Activated CD8-positive, alpha-beta memory T cell treated with anti-CD3 and anti-CD28 coated beads, Interleukin-2, amount 10 ng/mL, durations not matched to agents 7 days and 5 days (primary cell): ENCODE measurements around the gene MRPL14. TPM values are rescaled to one million over a fixed set of nuclear protein-coding genes. Genes with fewer than 3 reads are reported as not detected.
A peak's percentile ranks its signal among the peaks of the same experiment; 100 is the strongest.

ENCODE experiments used
- ATAC-seq: fragments of 150-1000 bp; cut with Tn5 transposase; one replicate; pipeline ENCODE4 v1.10.0; 2021; ENCODE audit warnings: moderate library complexity
- CTCF ChIA-PET: fragments of 350-600 bp; sonication (Branson Sonifier 250); formaldehyde crosslinking; loops from one replicate; lab custom pipeline; 2021; ENCODE audit warnings: antibody characterized with exemption; lab: Charles Lee
- DNase-seq: peaks from one replicate; pipeline ENCODE4 v3.0.0-alpha.2; 2020
- H3K27ac Mint-ChIP-seq: one replicate; pipeline ENCODE4 v1.8.0; 2021; ENCODE audit warnings: mild to moderate bottlenecking, mixed read lengths
- H3K27me3 Mint-ChIP-seq: one replicate; pipeline ENCODE4 v1.8.0; 2021; ENCODE audit warnings: mixed read lengths
- H3K36me3 Mint-ChIP-seq: one replicate; pipeline ENCODE4 v1.8.0; 2021; ENCODE audit warnings: mild to moderate bottlenecking, mixed read lengths
- H3K4me1 Mint-ChIP-seq: one replicate; pipeline ENCODE4 v1.8.0; 2021; ENCODE audit warnings: mixed read lengths
- H3K4me3 Mint-ChIP-seq: one replicate; pipeline ENCODE4 v1.8.0; 2021; ENCODE audit warnings: mild to moderate bottlenecking, moderate library complexity, mixed read lengths
- H3K9me3 Mint-ChIP-seq: one replicate; pipeline ENCODE4 v1.8.0; 2022; ENCODE audit warnings: low read depth, mixed read lengths
- total RNA-seq, 2 experiments: library from RNA; stranded (reverse); gene quantifications; one replicate each; pipeline ENCODE4 v1.2.3, GENCODE V29; 2021

Gene MRPL14
- 10 to 100 TPM; 45.8 to 47.5 TPM for total RNA-seq

DNA sequence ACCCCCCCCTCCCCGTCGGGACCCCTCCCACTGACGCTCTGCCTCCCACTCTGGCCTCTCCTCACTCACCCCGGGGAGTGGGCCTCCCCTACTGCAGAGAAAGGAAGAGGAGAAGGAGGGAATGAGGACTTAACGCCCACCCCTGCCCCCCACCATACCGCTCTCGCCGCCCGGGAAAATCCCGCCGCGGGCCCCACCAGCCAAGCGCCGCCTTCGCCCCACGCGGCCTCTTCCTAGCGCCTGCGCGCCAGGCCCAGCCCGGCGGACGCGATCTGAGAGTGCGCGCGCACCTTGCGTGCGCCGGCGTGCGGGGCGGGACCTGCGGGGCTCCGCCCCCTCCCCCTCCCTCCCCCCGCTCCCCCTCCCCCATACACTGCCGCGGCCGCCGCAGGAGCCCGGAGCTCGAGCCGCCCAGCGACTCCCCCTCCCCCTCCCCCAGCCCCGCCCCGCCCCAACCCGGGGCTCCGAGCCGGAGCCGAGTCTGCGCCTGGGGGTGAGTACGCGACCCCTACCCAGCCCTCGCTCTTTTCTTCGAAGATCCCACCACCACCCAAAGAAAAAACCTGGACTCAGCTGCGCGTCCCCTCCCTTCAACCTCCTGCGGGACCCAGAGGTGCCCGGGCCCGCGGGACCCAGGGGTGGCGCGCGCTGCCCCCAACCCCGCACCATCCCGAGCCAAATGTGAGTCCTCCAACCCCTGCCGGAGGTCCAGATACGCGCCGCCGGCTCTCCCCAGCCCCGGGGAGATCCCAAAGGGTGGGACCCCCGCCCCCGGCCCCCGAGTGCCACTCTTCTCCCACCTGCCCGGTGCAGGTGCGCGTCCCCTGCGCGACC is at the start of gene MRPL14, which contains the start of gene TMEM63B:
MRPL14 (minus strand) TSS at position 267 of the 834 bp plus-strand sequence. CDS start 10,841 bp downstream, outside the sequence.
TMEM63B (plus strand) TSS at position 369 of the 834 bp plus-strand sequence. CDS start 7,031 bp downstream, outside the sequence.
- peaks cover 47% of the 10 kb centered on the region for H3K4me1 Mint-ChIP-seq
- CTCF ChIA-PET = interaction anchor here (2.2 kb wide), 1 partner anchor 482 kb away, joined by 4 read pairs; no protein-coding TSS in a partner anchor

DNA sequence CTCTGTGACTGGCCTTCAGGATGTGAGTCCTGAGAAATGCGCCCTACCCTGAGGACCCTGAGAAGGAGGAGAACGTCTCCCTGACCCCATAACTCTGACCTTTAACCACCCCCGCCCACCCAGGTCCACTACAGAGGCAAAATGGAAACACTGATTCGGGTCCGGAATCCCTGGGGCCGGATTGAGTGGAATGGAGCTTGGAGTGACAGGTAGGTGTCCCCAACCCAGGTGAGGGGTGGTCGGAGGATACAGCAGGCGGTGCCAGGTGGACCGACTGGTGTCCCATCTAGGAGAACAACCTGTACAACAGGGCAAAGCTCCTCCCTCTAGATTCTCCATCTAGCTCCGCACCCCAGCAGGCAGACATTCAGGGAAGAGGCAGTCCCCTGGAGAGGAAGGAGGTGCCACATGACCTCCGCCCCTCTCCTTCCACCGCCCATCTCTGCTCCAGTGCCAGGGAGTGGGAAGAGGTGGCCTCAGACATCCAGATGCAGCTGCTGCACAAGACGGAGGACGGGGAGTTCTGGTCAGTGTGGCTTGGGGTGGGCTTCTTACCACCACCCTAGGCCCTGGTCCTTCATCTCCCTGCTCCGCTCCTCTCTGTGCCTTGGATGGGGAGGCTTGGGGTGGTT is 49.0 kb upstream of the MRPL14 start:
- no peak for ATAC-seq
- Mint-ChIP-seq H3K27me3 (peaks cover 12% of the 10 kb centered on the region), H3K4me1 (peaks cover 25% of the 10 kb centered on the region), H3K27ac (no peak overlapping the region), H3K4me3 (peak overlapping the region; percentile 20), H3K36me3 (no peaks in the 10 kb centered on the region), H3K9me3 (no peaks in the 10 kb centered on the region)
- CTCF ChIA-PET = interaction anchor here (1.3 to 1.8 kb wide), 3 partner anchors 58 to 79 kb away, joined by 4 to 8 read pairs (median 5); no protein-coding TSS in a partner anchor
- no peak for DNase-seq

More for the DNA sequence above, at the start of gene MRPL14, which contains the start of gene TMEM63B:
- ATAC-seq (peak; percentile 94), DNase-seq (peak; percentile 90)
- H3K27me3 Mint-ChIP-seq = no peaks in the 10 kb centered on the region
- H3K27ac Mint-ChIP-seq = peak within 1 kb of the TSS; percentile 89
- no peaks in the 10 kb centered on the region for H3K9me3 Mint-ChIP-seq
- H3K36me3 Mint-ChIP-seq = peaks cover 21% of the 10 kb centered on the region
- peak within 1 kb of the TSS; percentile 98 for H3K4me3 Mint-ChIP-seq

DNA sequence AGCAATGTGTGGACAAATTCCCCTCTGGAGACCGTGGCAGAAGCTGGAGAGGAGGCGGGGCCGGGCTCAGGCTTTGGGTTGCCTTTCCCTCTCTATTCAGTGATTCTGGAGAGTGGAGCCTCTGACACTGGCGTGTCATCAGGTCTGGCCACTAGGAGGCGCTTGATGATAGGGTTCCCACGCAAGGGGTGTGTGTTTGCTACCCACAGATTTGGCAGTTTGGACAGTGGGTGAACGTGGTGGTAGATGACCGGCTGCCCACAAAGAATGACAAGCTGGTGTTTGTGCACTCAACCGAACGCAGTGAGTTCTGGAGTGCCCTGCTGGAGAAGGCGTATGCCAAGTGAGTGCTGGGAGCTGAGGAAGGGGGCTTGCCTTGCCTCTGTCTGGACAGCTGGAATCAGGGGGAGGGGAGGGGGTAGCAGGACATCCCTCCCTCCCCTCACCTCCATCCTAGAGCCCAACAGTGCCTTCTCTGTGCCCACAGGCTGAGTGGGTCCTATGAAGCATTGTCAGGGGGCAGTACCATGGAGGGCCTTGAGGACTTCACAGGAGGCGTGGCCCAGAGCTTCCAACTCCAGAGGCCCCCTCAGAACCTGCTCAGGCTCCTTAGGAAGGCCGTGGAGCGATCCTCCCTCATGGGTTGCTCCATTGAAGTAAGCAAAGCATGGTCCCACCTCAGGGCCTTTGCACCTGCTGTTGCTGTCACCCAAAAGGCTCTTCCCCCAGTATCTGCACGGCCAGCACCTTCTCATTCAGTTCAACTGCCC is 45.7 kb upstream of the MRPL14 start:
- no peaks in the 10 kb centered on the region for H3K9me3 Mint-ChIP-seq
- H3K36me3 Mint-ChIP-seq = no peaks in the 10 kb centered on the region
- H3K27ac Mint-ChIP-seq = no peak overlapping the region
- H3K27me3 Mint-ChIP-seq = peaks cover 24% of the 10 kb centered on the region
- ATAC-seq = peak; percentile 90
- H3K4me3 Mint-ChIP-seq = no peak overlapping the region
- peak; percentile 87 for DNase-seq
- peaks cover 24% of the 10 kb centered on the region for H3K4me1 Mint-ChIP-seq
- CTCF ChIA-PET = interaction anchor here (0.7 to 3.3 kb wide), 29 partner anchors 10 to 170 kb away, joined by 3 to 41 read pairs (median 5); partner anchors contain the start of genes CAPN11, NFKBIE, SLC35B2 and SPATS1

DNA sequence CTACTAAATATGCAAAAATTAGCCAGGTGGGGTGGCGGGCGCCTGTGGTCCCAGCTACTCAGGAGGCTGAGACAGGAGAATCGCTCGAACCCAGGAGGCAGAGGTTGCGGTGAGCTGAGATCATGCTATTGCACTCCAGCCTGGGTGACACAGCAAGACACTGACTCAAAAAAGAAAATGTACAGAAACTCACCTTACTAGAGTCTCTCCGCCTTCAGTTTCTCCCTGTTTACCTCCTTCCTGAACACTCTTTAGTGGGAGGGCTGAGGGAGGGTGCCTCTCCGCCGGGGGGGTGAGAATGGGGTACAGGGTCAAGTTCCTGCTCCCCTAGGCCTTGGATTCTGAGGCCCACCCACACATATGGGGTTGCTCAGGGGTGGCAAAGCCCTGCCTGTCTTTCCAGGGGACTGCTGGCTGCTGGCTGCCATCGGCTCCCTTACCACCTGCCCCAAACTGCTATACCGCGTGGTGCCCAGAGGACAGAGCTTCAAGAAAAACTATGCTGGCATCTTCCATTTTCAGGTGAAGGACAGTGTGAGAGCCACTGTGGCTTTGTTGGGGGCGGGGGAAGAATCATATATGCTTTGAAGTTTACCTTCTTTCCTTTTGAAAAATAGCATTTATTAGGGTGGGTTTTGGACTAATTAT is 44.8 kb upstream of the MRPL14 start:
- DNase-seq (no peak), ATAC-seq (no peak)
- Mint-ChIP-seq H3K4me1 (peaks cover 15% of the 10 kb centered on the region), H3K36me3 (no peaks in the 10 kb centered on the region), H3K9me3 (no peaks in the 10 kb centered on the region), H3K27ac (no peak overlapping the region), H3K4me3 (no peak overlapping the region), H3K27me3 (peaks cover 24% of the 10 kb centered on the region)
- CTCF ChIA-PET = interaction anchor here (0.8 to 3.3 kb wide), 19 partner anchors 10 to 171 kb away, joined by 3 to 41 read pairs (median 5); partner anchors contain the start of genes CAPN11, NFKBIE, SLC35B2 and SPATS1

DNA sequence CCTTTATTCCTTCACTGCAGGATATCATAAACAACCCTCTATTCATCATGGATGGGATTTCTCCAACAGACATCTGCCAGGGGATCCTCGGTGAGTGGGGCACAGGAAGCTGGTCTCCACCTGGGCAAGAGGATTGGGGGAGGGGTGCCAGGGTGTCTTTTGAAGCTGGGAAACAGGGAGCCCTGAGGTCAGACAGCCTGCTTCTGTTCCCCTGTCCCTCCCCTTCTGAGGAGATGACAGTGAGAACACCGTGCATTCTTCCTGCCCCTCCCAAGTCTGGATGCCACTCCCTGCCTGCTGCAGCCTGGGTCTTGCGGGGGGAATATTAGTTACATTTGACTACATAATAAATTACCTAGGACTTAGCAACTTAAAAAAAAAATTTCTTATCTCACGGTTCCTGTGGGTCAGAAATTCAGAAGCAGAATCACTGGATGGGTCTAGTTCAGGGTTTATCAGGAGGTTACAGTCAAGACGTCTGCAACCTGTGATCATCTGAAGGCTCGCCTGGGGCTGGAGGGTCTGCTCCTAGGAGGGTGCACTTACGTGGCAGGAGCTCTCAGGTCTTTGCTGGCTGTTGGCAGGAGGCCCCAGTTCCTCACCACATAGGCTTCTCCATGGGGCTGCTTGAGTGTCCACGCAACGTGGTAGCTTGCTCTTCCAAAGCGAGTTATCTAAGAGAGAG is 42.8 kb upstream of the MRPL14 start:
- Mint-ChIP-seq H3K36me3 (no peaks in the 10 kb centered on the region), H3K4me3 (no peak overlapping the region), H3K4me1 (peaks cover 8% of the 10 kb centered on the region), H3K27me3 (peaks cover 40% of the 10 kb centered on the region), H3K27ac (no peak overlapping the region), H3K9me3 (no peaks in the 10 kb centered on the region)
- ATAC-seq (no peak), DNase-seq (no peak)
- CTCF ChIA-PET = interaction anchor here (1.0 to 2.0 kb wide), 5 partner anchors 9 to 87 kb away, joined by 3 to 5 read pairs (median 4); partner anchors contain the start of gene SLC35B2

DNA sequence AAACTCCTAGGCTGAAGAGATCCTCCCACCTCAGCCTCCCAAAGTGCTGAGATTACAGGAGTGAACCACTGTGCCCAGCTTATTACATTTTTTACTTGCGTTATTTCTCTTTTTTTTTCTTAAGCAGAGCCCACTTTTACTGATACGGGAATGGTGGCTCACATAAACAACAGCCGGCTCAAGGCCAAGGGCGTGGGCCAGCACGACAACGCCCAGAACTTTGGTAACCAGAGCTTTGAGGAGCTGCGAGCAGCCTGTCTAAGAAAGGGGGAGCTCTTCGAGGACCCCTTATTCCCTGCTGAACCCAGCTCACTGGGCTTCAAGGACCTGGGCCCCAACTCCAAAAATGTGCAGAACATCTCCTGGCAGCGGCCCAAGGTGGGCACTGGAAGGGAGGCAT is 41.9 kb upstream of the MRPL14 start:
- no peak overlapping the region for H3K27ac Mint-ChIP-seq
- peaks cover 45% of the 10 kb centered on the region for H3K27me3 Mint-ChIP-seq
- no peak for DNase-seq
- H3K4me3 Mint-ChIP-seq = no peak overlapping the region
- no peaks in the 10 kb centered on the region for H3K9me3 Mint-ChIP-seq
- H3K4me1 Mint-ChIP-seq = peaks cover 8% of the 10 kb centered on the region
- no peaks in the 10 kb centered on the region for H3K36me3 Mint-ChIP-seq
- ATAC-seq = no peak
- CTCF ChIA-PET = interaction anchor here (1.0 to 2.0 kb wide), 6 partner anchors 18 to 144 kb away, joined by 3 to 5 read pairs (median 4); partner anchors contain the start of genes AARS2 and SLC35B2

DNA sequence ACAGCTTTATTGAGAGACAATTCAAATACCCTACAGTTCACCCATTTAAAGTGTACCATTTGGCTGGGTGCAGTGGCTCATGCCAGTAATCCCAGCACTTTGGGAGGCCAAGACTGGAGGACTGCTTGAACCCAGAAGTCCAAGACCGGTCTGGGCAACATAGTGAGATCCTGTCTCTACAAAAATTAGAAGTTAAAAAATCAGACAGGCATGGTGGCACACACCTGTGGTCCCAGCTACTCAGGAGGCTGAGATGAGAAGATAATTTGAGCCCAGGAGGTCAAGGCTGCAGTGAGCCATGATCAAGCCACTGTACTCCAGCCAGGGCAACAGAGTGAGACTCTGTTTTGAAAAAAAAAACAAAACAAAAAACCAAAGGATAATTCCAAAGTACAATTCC is 40.3 kb upstream of the MRPL14 start:
- CTCF ChIA-PET = interaction anchor here (0.6 to 2.0 kb wide), 2 partner anchors 53 to 70 kb away, joined by 3 to 5 read pairs; no protein-coding TSS in a partner anchor
- H3K4me1 Mint-ChIP-seq = peaks cover 5% of the 10 kb centered on the region
- no peaks in the 10 kb centered on the region for H3K9me3 Mint-ChIP-seq
- DNase-seq (no peak), ATAC-seq (no peak)
- peaks cover 52% of the 10 kb centered on the region for H3K27me3 Mint-ChIP-seq
- no peak overlapping the region for H3K27ac Mint-ChIP-seq
- H3K4me3 Mint-ChIP-seq = no peak overlapping the region
- no peaks in the 10 kb centered on the region for H3K36me3 Mint-ChIP-seq

DNA sequence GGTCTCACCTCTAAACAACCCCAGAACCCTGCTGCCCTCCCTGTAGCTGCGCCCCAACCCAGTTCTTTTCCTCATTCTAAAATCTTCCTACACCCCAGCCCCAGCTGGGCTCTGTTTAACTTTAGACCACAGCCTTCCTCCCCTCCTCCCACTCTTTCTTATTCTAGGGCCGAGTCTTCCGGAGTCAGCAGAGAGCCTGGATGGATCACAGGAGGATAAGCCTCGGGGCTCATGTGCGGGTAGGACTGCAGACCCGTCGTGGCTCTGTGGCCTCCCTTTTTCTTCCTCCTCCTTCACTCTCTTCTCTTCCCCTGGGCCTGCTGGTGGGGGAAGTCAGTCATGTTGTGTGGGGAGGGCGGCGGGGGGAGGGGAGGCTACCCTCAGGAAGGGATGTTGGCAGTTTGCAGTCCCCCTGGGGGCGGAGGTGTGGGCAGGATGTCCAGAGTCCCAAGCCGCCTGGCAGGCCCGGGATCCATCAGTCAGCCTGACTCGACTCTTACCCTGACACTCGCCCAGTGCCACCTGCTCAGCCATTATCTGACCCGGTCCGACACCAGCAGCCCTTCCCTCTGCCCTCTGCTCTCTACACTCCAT is 39.4 kb upstream of the MRPL14 start:
- ATAC-seq (no peak), DNase-seq (no peak)
- H3K27me3 Mint-ChIP-seq = peaks cover 48% of the 10 kb centered on the region

DNA sequence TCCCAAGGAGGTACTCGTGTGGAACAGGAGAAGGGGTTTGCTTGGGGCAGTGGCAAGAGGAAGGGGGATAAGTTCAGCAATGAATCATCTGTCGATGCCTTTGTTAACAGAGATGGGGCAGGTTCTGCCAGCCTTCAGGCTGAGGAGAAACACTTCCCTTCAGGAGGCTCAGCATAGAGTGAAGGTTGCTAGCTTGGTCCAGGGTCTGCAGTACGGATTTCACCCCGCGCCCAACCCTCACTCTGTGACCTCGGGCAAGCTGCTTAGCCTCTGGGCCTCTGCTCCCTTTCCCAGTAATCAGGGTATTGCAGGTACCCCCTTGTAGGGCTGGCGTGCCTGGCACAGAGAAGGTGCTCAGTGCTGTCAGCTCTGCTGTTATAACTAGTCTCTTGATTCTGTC is 38.9 kb upstream of the MRPL14 start:
- Mint-ChIP-seq H3K27ac (no peak overlapping the region), H3K27me3 (peaks cover 45% of the 10 kb centered on the region), H3K9me3 (no peaks in the 10 kb centered on the region), H3K4me1 (peaks cover 4% of the 10 kb centered on the region), H3K36me3 (no peaks in the 10 kb centered on the region), H3K4me3 (no peak overlapping the region)
- DNase-seq = no peak
- CTCF ChIA-PET = interaction anchor here (0.7 kb wide), 2 partner anchors 69 to 71 kb away, joined by 3 read pairs; no protein-coding TSS in a partner anchor
- ATAC-seq = no peak

More for the DNA sequence above, 39.4 kb upstream of the MRPL14 start:
- Mint-ChIP-seq H3K4me3 (no peak overlapping the region), H3K4me1 (peaks cover 4% of the 10 kb centered on the region), H3K27ac (no peak overlapping the region), H3K36me3 (no peaks in the 10 kb centered on the region), H3K9me3 (no peaks in the 10 kb centered on the region)
- CTCF ChIA-PET = interaction anchor here (0.7 kb wide), 2 partner anchors 70 to 71 kb away, joined by 3 read pairs; no protein-coding TSS in a partner anchor

DNA sequence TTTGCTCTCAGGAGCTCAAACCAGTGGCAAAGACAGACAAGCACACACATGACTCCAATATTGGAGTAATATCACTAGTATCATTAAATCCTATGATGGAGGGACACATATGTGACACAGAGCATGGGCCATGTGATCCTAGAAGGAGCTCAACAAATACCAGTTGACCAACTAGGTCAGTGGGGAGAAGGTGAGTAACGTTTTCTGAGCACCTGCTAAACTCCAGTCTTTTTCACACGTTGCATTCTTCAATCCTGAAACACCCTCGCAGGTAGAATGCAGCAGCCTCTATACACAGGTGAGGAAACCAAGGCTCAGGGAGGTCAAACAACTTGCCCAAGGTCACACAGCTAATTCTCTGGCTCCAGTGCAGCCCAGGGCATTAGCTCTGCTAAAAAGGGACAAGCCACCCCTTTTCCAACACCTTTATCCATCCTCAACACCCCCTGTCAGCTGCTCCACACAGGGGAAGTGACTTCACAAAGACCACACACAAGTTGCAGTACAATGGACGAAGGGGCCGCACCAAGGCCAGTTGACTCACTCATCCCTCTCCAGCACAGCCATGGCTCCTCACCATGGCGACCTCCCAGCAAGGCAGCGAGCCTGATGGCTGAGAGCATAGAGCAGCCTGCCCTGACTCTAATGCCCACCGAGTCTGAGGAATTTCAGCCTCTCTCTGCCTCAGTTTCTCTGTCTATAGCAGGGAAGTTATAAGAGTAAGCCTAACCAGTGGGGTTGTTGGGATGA is 35.8 kb upstream of the MRPL14 start:
- H3K4me3 Mint-ChIP-seq = no peak overlapping the region
- H3K27me3 Mint-ChIP-seq = peaks cover 34% of the 10 kb centered on the region
- CTCF ChIA-PET = interaction anchor here (0.9 to 1.4 kb wide), 4 partner anchors 10 to 175 kb away, joined by 3 to 5 read pairs (median 4); no protein-coding TSS in a partner anchor
- no peak for DNase-seq
- no peak overlapping the region for H3K27ac Mint-ChIP-seq
- ATAC-seq = no peak
- no peaks in the 10 kb centered on the region for H3K36me3 Mint-ChIP-seq
- H3K4me1 Mint-ChIP-seq = peaks cover 6% of the 10 kb centered on the region
- H3K9me3 Mint-ChIP-seq = no peaks in the 10 kb centered on the region

DNA sequence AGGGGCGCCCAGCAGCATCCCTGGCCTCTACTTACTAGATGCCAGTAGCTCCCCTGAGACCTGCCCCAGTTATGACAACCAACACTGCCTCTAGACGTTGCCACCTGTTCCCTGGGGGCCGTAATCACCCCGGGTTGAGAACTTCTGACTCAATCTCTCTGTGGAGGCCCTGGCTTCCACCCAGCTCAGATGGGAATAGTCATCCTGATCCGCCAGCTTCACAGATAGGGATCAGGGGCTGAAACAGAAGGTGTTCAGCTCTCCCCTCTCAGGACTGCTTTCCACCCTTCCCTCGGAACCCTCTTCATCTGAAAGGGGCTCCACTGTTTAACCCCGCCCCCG is 34.7 kb upstream of the MRPL14 start:
- no peaks in the 10 kb centered on the region for H3K36me3 Mint-ChIP-seq
- ATAC-seq = no peak
- peaks cover 6% of the 10 kb centered on the region for H3K4me1 Mint-ChIP-seq
- DNase-seq = no peak
- H3K4me3 Mint-ChIP-seq = no peak overlapping the region
- peaks cover 34% of the 10 kb centered on the region for H3K27me3 Mint-ChIP-seq
- CTCF ChIA-PET = interaction anchor here (0.7 to 1.4 kb wide), 5 partner anchors 11 to 176 kb away, joined by 3 to 5 read pairs (median 4); no protein-coding TSS in a partner anchor
- no peaks in the 10 kb centered on the region for H3K9me3 Mint-ChIP-seq
- no peak overlapping the region for H3K27ac Mint-ChIP-seq
